Ovary (tissue), 3 donors: Measurements from ENCODE around the gene VMP1.

Experiments used
- CTCF ChIP-seq, 3 donors: fragments of 450-650 bp in 2 of 3; fragments of 200-600 bp in 1 of 3; IDR thresholded peaks; one replicate each; pipeline versions ENCODE4 v1.5.1 to v1.8.0; 2016 to 2022; ENCODE audit warnings: antibody characterized with exemption in 3 of 3, mild to moderate bottlenecking in 1 of 3
- POLR2A ChIP-seq: fragments of 450-650 bp; IDR thresholded peaks from one replicate; pipeline ENCODE4 v1.6.1; 2017; ENCODE audit warnings: antibody characterized with exemption, mild to moderate bottlenecking, moderate library complexity
- donor health status: DM: no; HTN: no; CAD: no.

DNA sequence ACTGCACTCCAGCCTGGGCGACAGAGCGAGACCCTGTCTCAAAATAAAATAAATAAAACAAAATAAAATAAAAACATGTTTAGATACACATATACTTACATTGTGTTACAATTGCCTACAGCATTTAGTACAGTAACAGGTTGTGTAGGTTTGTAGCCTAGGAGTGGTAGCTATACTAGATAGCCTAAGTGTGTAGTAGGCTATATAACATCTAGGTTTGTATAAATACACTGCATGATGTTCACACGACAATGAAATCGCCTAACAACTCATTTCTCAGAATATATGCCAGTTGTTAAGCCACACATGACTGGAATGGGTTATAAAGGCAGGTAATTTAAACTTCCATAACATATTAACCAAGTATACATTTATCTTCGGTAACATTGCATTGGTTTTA is 94.7 kb downstream of the VMP1 start:
- TF ChIP-seq POLR2A (no peak), CTCF (IDR thresholded peaks at IDR 0.05) (no peak)
